GM12873 (cell line): ENCODE results near the gene RAMACL.

ENCODE experiments used
- TF ChIP-seq, protein P1 (sequence below): IDR thresholded peaks from 2 replicates; pipeline ENCODE4 v1.5.1; 2012; ENCODE audit warnings: low read depth, mild to moderate bottlenecking, moderate library complexity, low read length, control low read depth; ENCODE audit not compliant: insufficient read depth; ENCODE audit errors: missing control alignments

Gene RAMACL

DNA sequence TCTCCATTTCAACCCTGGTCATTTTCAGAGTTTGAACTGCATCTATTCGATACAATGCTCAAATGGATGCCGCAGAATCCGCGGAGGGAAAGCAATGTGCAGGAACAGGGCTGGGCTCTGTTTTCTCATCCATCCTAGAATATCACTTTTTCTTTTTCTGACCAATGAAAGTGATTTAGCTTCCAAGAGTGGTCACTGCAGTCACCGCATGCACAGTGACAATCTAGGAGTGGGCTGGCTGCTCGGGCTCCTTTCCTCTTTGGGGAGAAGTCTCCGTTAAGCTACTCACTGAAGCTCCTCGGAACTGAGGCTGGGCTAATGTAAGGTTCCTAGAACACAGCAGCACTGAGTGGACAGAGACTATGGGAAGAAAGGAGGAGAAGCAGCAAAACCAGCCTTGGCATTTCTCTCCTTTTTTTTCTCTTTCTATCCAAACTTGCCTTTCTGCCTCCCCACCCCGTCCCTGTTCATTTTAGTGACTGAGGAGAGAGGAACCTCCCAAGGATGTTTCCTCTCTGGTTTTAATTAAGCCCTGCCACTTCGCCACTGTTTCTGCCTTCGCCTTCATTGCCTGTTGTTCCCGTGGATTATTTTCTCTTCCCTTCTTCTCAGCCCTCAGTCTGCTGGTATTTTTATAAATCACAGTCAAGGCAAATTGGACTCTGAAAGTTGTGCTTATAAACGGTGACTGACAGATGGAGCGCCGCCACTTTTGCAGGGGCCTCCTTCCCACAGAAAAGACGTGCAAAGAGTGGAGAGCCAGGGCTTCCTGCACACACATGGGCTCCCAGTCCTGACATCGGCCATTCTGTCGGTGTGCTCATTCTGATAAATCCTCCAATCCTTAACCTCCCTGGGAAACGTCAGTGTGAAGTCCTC is 41.1 kb downstream of the RAMACL start:
- TF ChIP-seq, protein P1, sequence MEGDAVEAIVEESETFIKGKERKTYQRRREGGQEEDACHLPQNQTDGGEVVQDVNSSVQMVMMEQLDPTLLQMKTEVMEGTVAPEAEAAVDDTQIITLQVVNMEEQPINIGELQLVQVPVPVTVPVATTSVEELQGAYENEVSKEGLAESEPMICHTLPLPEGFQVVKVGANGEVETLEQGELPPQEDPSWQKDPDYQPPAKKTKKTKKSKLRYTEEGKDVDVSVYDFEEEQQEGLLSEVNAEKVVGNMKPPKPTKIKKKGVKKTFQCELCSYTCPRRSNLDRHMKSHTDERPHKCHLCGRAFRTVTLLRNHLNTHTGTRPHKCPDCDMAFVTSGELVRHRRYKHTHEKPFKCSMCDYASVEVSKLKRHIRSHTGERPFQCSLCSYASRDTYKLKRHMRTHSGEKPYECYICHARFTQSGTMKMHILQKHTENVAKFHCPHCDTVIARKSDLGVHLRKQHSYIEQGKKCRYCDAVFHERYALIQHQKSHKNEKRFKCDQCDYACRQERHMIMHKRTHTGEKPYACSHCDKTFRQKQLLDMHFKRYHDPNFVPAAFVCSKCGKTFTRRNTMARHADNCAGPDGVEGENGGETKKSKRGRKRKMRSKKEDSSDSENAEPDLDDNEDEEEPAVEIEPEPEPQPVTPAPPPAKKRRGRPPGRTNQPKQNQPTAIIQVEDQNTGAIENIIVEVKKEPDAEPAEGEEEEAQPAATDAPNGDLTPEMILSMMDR, result no peak

DNA sequence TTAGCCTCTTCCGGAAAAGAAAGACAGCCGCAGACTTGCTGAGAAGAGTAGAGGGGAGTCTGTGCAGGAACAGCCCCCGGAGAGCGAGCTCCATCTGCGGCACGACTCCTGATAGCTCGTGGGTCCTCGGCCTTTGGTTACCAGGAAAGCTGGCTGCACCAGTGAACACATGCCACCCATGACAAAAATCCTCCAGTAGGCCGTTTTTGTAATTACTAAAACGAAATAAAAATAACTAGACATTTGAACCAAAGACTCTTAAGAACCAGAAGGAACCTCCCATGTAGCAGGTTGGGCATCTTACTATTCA is 42.2 kb downstream of the RAMACL start:
- TF ChIP-seq, protein P1, result no peak

DNA sequence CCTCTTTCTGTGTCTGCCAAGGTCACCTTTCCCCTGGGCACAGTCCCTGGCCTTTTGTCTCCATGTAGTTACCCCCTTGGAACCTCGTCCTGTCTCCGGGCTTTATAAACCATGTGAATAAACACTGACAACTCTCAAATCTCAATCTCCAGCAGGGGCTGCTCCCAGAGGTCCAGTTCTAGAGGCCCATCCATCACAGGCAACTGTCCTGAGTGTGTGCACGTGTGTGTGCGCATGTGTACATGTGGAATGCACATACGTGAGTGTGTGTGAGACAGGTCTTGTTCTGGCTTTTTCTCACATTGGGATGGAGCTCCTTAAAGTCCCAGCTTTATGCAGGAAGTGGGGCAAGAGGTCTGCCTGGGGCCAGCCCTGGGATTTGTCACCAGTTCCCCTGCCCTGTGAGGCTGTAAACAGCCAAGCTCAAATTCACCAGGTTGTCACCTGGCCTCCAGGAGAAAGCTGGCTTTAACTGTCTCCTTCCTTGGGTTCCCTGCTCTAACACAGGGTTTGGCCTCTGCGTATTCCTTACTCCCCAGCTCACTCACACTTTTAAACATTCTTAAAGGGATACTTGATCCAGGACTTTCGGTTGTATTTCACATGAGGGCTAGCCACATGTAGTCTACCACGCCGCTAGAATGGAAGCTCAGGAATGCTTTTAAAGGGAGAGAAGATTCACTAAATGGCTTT is 42.7 kb downstream of the RAMACL start:
- TF ChIP-seq, protein P1, result no peak

DNA sequence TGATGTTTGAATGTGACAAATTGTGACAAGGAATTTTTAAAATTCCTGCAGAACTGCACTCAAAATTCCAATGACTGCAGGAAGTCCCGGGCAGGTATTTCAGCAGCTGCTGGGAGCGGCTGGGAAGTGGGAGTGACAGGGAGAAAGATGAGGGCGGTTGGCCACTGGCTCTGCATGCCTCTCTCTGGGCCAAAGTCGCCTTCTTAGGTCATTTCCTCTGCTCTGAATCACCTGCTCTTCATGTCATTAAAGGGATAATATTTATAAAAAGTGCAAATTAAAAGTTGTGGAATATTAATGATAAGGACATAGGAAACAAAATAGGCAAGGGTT is 43.9 kb downstream of the RAMACL start:
- TF ChIP-seq, protein P1, result no peak

DNA sequence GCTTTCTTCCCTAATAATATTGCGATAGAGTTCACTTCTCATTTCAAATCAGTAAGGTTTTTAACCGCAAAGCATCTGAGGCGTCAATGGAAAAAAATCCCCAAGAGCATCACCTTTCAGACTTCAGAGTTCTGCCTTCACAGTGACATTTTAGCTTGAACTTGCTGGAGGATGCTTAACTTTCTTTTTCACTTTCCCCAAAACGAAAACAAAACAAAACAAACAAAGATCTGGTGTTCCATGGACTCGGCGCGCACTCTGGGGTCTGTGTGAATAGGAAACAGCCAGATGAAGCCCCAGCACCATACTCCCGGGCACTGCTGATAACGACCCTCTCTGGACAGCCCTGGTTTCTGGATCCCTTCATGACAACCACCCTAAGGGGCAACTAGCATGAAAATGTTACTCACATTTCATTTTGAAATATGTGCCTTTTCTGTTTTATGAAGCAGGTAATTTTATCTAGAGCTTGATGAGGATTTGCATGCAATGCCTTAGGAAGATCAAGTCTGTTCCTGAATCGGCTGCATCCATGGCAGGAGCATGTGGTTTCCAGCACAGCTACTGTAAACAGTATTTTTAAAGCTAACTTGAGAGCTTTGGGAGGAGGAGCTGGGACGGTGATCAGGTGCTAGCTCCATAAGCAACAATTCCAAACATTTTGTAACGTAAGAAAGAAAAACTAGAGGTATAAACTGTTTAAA is 44.5 kb downstream of the RAMACL start:
- TF ChIP-seq, protein P1, result no peak

DNA sequence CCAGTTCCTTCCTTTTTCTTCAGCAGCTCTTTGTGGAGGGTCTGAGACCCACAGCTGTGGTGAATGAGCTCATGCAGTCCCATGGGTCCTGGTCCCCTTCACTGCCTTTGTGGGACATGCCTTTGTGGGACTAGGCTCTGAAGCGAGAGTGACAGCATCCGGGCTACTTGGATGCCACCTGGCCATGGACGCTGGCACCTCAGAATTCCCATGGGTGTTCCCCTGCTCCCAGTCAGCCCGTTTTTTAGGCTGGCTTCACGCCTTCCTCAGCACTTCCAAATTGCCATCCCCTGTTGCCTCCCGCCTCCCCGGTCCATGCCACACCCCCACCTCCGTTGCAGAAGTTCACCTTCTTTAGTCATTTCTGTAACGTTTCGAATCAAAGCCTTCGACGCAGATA is 45.1 kb downstream of the RAMACL start:
- TF ChIP-seq, protein P1, result no peak
